Activated CD4-positive, CD25-positive, alpha-beta regulatory T cell treated with anti-CD3 and anti-CD28 coated beads, Interleukin-2, amount 50 U/mL, for 72 hours (primary cell): ENCODE data around the gene SLC31A2.

Experiments
- DNase-seq: peaks from one replicate; pipeline ENCODE4 v3.0.0; 2021

The SLC31A2 gene

DNA sequence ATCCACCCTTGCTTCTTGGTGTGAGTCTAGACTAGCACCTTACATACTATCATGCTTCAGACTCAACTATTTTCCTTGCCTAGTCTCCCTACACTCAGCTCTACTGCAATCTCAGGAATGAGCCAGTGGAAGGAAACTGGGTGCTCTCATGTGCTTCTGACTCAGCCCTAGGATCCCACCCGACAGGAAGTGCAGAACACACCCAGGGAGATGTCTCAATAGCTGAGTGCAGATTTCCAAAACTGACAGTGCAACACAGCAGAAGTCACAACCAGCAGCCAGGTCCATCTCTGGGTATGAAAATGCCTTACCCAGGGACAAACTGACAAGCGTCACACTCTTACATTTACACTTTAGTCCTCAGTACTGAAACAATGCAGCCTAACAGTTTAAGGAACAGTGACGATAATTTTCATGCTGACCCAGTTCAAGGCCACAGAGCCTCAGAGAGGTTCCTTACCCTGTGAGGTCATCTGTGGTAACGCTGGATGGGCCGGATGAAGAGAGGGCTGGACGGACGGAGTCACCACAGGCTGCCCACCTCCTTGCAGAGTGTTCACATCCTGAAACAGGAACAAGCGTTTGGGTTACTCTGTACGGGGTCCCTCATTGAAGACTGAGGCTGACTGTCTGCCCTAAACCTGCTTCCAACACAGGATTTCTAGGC, 37.3 kb downstream of the SLC31A2 start:
- no peak for DNase-seq

DNA sequence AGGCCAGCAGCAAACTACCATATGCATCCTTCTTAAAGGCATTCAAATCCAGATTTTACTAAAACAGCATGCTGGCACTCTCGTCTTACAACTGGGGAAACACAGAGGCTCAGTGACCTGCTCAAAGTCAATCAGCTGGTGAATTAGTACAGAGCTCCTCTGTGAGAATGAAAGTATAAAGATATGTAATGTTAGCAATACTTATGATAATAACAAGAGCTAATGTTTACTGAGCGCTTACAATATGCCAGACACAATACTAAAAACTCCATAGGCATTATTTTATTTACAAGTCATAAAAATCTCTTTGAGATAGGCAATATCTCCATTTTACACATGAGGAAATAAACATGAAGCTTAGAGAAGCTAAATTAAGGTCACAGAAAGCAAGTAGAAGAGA, 41.6 kb downstream of the SLC31A2 start:
- DNase-seq = no peak

DNA sequence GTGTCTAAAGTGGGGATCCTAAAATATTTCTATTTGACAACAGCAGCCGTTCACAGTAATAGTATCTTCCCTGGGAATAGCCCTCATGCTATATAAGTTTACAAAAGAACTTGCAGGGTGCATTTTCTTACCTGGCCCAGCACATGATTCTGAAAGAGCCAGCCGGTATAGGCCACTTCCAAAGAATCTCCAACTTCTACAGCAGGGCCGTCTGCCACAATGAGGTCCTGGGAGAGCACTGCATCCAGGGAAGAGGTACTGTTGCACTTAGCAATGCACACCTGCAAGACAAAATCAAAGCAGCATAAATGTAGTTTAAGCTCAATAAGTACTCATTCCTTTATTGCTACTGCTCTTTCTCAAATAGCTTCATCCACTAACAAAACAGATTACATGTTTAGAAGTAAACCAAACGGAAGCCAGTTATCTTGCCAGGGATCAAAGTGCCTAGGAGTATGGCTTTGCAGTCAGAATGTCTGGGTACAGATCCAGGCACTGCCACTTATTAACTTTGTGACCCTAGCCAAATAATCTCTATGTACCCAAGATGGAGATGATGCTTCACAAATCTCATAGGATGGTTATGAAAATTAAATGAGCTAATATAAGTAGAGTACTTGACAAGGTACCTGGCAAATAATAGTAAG, 49.0 kb downstream of the SLC31A2 start:
- DNase-seq = no peak

- no peak for DNase-seq
These were observed 54.6 kb downstream of the SLC31A2 start for GRCh38 chr9:113205432-113205831.

DNA sequence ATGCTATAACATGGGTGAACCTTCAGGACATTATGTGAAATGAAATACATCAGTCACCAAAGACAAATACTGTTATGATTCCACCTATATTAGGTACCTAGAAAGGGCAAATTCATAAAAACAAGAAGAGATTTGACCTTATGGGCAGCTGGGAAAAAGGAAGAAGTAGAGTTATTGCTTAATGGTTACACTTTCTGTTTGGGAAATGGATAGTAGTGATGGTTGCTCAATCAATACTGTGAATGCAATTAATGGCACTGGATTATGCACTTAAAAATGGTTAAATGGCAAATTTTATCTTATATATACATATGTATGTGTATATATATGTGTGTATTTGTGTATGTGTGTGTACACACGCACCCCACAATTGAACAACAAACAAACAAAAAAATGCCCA, 55.1 kb downstream of the SLC31A2 start:
- no peak for DNase-seq

- no peak for DNase-seq
These were observed 60.0 kb downstream of the SLC31A2 start for GRCh38 chr9:113210815-113211214.
